GM12865 (cell line): Measurements from ENCODE around the gene CDC14A.

Experiments used
- DNase-seq: peaks from one replicate; pipeline ENCODE4 v3.0.0; 2010; ENCODE audit warnings: low read depth
- H3K4me3 ChIP-seq: 2 replicates; pipeline ENCODE4 v1.5.1; 2011; ENCODE audit warnings: mild to moderate bottlenecking, low read depth, low read length, control low read depth
- TF ChIP-seq, protein P1 (sequence below): IDR thresholded peaks from 2 replicates; pipeline ENCODE4 v1.5.1; 2011; ENCODE audit warnings: low read length, control low read depth, low read depth, inconsistent platforms; ENCODE audit not compliant: insufficient read depth; ENCODE audit errors: missing control alignments

The CDC14A gene

DNA sequence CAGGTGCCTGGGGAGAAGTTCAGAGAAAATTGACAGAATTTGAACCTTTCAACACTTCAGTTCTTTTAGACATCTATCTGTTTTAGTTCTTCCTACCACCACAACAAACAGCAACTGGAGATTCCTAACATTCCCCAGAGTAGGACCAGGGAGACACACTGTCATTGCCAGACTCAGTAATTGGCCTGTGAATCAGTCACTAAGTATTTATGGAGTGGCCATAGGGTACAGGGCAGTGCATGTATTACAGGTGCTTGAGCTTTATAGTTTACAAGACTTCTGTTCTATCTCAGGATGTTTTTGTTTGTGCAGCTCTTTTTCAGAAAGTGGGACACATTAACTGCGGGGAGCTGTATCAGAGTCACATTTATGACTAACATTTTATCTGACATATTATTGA lies 1.7 kb downstream of the CDC14A start:
- TF ChIP-seq, protein P1, sequence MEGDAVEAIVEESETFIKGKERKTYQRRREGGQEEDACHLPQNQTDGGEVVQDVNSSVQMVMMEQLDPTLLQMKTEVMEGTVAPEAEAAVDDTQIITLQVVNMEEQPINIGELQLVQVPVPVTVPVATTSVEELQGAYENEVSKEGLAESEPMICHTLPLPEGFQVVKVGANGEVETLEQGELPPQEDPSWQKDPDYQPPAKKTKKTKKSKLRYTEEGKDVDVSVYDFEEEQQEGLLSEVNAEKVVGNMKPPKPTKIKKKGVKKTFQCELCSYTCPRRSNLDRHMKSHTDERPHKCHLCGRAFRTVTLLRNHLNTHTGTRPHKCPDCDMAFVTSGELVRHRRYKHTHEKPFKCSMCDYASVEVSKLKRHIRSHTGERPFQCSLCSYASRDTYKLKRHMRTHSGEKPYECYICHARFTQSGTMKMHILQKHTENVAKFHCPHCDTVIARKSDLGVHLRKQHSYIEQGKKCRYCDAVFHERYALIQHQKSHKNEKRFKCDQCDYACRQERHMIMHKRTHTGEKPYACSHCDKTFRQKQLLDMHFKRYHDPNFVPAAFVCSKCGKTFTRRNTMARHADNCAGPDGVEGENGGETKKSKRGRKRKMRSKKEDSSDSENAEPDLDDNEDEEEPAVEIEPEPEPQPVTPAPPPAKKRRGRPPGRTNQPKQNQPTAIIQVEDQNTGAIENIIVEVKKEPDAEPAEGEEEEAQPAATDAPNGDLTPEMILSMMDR = no peak
- DNase-seq = no peak
- H3K4me3 ChIP-seq = no peak overlapping the region

DNA sequence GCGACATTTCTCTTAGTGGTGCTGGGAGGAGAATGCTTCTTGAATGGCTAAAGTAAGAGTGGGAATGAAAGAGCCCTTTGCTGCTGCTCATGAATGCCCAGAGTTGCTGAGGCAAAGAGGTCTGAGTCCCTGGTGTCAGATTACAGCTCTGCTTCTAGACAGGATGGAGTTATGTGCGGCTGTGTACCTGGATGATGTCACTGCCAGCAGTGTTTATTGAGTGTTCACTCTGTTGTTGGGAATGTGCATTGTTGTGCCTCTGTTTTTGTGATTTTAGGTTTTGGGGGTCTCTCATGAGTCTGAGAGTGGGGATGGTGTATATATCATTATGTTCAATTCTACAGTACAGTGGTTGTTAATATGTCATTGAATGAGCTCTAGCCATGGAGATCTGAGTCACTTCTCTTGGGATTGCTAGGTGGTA lies 2.7 kb downstream of the CDC14A start:
- no peak overlapping the region for H3K4me3 ChIP-seq
- TF ChIP-seq, protein P1 = no peak
- no peak for DNase-seq

DNA sequence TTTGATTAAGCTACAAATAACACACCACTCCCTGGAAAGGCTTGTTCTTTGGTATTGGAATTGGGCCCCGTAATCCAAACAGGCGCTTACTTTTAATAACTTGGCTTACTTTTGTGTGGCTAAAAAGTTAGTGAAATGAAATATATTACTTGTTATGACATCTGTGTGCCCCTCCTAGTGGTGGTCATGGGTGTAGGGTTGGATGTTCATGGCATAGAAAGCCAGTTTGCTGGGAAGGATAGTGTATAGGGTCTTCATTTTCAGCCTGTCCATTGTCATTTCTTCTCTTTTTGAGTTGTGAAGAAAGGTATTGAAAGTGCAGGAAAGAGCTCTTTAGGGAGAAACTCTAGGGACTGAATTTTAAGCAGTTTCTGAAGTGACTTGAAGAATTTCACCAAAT lies 5.9 kb downstream of the CDC14A start:
- no peak overlapping the region for H3K4me3 ChIP-seq
- TF ChIP-seq, protein P1 = peak; percentile 36
- peak; percentile 22 for DNase-seq

DNA sequence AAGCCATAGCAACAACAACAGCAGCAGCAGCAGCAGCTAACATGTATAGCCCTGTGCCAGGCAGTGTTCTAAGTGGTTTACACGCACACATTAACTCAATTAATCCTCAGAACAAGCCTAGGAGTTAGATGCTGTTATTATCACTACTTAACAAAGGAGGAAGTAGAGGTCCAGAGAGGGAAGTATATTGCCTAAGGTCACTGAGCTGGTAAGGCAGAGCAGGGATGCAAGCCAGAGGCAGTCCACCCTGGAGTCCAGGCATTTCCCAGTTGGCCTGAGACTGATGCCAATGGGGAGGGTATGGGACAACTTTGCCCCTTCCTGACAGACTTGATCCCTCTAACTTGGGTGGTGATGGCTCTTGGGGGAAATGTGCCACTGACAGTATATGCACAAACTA lies 6.8 kb downstream of the CDC14A start:
- TF ChIP-seq, protein P1 = no peak
- no peak overlapping the region for H3K4me3 ChIP-seq
- DNase-seq = no peak

DNA sequence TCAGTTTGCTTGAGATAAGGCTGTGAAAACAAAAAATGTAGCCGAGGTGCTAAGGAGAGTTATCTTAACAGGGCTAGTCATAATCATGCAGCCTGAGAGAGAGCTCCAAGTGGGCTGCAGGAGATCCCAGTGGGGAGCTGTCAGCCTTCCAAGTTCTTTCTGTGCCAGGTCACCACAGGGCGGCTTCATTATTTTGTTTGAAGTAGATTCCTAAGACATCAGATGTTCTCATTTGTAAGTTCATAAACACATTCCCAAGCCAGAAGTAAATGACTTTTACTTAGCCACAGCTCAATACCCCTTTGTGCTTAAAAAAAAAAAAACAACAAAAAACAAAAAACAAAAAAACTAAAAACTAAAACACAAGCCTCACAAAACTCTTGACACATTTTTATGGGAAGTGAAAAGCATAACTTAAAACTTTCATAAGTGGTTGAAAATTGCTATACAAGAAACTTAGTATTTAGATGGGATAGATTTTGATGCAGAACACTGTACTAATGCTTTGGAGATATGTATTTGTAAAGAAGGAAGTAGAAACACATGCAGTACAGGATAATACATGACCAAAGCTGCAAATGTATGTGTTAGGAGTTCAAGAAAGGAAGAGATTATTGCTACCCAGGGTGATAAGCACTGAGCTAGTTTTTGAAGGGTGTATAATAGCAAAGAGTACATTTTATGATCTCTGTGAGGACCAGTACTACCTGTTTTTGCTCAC lies 8.6 kb downstream of the CDC14A start:
- TF ChIP-seq, protein P1 = no peak
- DNase-seq = no peak
- H3K4me3 ChIP-seq = no peak overlapping the region

DNA sequence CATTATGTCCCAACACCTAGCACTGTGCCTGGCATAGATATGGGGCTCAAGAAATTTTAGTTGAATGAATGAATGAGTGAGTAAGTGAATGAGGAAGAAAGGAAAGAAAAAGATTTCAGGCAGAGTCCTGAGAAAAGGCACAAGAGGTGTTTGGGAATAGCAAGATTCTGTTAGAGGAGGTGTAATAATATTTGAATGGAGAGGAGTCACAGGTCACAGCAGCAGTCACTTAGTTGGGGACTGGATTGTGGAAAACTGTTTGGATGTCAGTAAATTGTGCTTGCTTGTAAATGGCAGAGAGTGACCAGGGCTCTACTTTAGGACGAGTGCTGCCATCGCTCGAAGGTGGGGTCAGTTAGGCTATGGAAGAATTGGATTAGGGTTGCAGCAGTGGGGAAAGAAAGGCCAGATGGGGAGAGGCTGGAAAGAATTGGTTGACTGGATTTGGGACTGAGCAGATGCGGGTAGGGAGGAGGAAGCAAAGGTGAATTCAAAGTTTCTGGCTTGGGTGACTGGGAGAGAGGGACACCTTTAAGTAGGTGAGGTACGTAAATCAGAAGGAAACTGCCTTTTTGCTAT lies 9.3 kb downstream of the CDC14A start:
- H3K4me3 ChIP-seq = no peak overlapping the region
- TF ChIP-seq, protein P1 = no peak

More for the DNA sequence above, 9.3 kb downstream of the CDC14A start:
- DNase-seq = no peak
